Liver (tissue), 3 donors: ENCODE data around the gene CDCA5.

Source experiments
- ATF3 ChIP-seq: IDR thresholded peaks from 2 replicates; pipeline ENCODE4 v1.6.1; 2016; ENCODE audit warnings: antibody characterized with exemption
- EGR1 ChIP-seq, 2 donors: IDR thresholded peaks; 2 replicates each; pipeline ENCODE4 v1.6.1; 2016 to 2018; ENCODE audit warnings: antibody characterized with exemption in 2 of 2, low read depth in 2 of 2
- GABPA ChIP-seq, 2 donors: IDR thresholded peaks in 1 of 2; conservative IDR thresholded peaks in 1 of 2; 2 replicates each; pipeline ENCODE4 v1.6.1; 2016; ENCODE audit warnings: antibody characterized with exemption in 2 of 2, mild to moderate bottlenecking in 1 of 2, moderate library complexity in 1 of 2
- REST ChIP-seq: IDR thresholded peaks from 2 replicates; pipeline ENCODE4 v1.6.1; 2016; ENCODE audit warnings: antibody characterized with exemption, mild to moderate bottlenecking
- TAF1 ChIP-seq: conservative IDR thresholded peaks from 2 replicates; pipeline ENCODE4 v1.6.1; 2016; ENCODE audit warnings: antibody characterized with exemption, mild to moderate bottlenecking
- TF ChIP-seq, protein P1 (sequence below): fragments of 150-350 bp; IDR thresholded peaks from 2 replicates; pipeline ENCODE4 v1.5.1; 2017; ENCODE audit warnings: improper control_type of control experiment, low read depth, low read length; ENCODE audit not compliant: missing input control
- TF ChIP-seq, protein P2 (sequence below): IDR thresholded peaks from 2 replicates; pipeline ENCODE4 v1.6.1; 2016; ENCODE audit warnings: antibody characterized with exemption
- donor health status: healthy.
- donor health status: healthy.

GRCh38 chr11:65100674-65101350, 17.0 kb upstream of the CDCA5 start:
- TF ChIP-seq, protein P1, sequence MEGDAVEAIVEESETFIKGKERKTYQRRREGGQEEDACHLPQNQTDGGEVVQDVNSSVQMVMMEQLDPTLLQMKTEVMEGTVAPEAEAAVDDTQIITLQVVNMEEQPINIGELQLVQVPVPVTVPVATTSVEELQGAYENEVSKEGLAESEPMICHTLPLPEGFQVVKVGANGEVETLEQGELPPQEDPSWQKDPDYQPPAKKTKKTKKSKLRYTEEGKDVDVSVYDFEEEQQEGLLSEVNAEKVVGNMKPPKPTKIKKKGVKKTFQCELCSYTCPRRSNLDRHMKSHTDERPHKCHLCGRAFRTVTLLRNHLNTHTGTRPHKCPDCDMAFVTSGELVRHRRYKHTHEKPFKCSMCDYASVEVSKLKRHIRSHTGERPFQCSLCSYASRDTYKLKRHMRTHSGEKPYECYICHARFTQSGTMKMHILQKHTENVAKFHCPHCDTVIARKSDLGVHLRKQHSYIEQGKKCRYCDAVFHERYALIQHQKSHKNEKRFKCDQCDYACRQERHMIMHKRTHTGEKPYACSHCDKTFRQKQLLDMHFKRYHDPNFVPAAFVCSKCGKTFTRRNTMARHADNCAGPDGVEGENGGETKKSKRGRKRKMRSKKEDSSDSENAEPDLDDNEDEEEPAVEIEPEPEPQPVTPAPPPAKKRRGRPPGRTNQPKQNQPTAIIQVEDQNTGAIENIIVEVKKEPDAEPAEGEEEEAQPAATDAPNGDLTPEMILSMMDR = no peak
- no peak for TF ChIP-seq EGR1 (IDR thresholded peaks at IDR 0.05; ENCODE audit: low read depth in 2 of 2)
- TF ChIP-seq TAF1 = no peak
- no peak for TF ChIP-seq REST
- no peak for TF ChIP-seq ATF3
- TF ChIP-seq GABPA (IDR thresholded peaks at IDR 0.05 in 1 of 2, conservative IDR thresholded peaks at IDR 0.05 in 1 of 2) = no peak
- TF ChIP-seq, protein P2, sequence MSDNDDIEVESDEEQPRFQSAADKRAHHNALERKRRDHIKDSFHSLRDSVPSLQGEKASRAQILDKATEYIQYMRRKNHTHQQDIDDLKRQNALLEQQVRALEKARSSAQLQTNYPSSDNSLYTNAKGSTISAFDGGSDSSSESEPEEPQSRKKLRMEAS = no peak
